ENCODE data around the gene INHA.

INHA gene

DNA sequence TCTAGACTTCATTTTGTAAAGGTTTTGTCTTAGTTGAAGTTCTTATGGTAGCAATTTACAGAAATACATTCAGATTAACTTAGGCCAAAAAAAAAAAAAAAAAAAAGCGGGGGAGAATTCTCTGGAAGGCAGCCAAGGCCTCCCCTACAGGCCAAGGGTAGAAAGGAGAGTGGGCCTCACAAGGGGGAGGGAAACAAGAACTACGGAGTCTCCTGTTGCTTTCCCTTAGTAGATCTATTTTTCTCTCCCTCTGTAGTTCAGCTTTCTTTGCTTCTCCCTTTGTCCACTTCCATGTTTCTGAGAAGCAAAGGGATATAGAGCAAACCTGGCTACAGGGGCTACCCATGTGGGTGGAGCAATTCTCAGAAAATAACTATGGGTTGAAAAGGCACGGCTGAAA, 23.1 kb downstream of the INHA start:
- DNase-seq (ENCODE audit: low spot score), result no peak
- Histone ChIP-seq H3K9ac (ENCODE audit: low read depth, low read length, poor library complexity) (no peak overlapping the region), H4K8ac (ENCODE audit: low read depth, low read length) (no peak overlapping the region), H3K4me2 (ENCODE audit: insufficient read depth, low read length, poor library complexity, severe bottlenecking) (no peak overlapping the region), H2BK15ac (ENCODE audit: low read length) (no peak overlapping the region), H3K4ac (ENCODE audit: low read length) (no peak overlapping the region), H3K23ac (ENCODE audit: low read depth, low read length, poor library complexity) (no peak overlapping the region), H2BK5ac (ENCODE audit: low read length) (no peak overlapping the region), H3K36me3 (replicated peaks in 1 of 2; ENCODE audit: control insufficient read depth in 2 of 2, insufficient read depth in 2 of 2, low read length in 2 of 2) (no peaks in the 10 kb centered on the region), H3K27ac (replicated peaks; ENCODE audit: low read length) (no peak overlapping the region), H2AK5ac (ENCODE audit: low read depth, low read length) (no peak overlapping the region), H4K91ac (ENCODE audit: low read depth, low read length, poor library complexity) (no peak overlapping the region), H2BK12ac (ENCODE audit: low read length) (no peak overlapping the region), H3K9me3 (replicated peaks in 1 of 2; ENCODE audit: control insufficient read depth in 2 of 2, insufficient read depth in 1 of 2, low read depth in 1 of 2, low read length in 2 of 2) (no peaks in the 10 kb centered on the region), H3K18ac (ENCODE audit: low read length) (no peak overlapping the region), H3K14ac (ENCODE audit: low read length) (no peak overlapping the region), H3K4me3 (ENCODE audit: low read length in 2 of 2) (no peak overlapping the region), H3K4me1 (ENCODE audit: control insufficient read depth in 2 of 2, insufficient read depth in 1 of 2, low read depth in 1 of 2, low read length in 2 of 2) (peaks cover 5 to 6% of the 10 kb centered on the region in 2 donors), H2BK120ac (ENCODE audit: low read depth, low read length) (no peak overlapping the region), H2AFZ (ENCODE audit: low read length) (peak overlapping the region; percentile 78), H3K79me1 (ENCODE audit: low read depth, low read length) (no peaks in the 10 kb centered on the region), H3K27me3 (ENCODE audit: control insufficient read depth in 3 of 3, insufficient read depth in 3 of 3, low read depth in 1 of 3, low read length in 3 of 3) (no peaks in the 10 kb centered on the region)
- no CpG with 5 or more reads among the region's 3 CpGs for WGBS, 2 donors (ENCODE audit: extremely low coverage in 2 of 2, insufficient read length in 2 of 2, insufficient replicate concordance in 1 of 2)

- Histone ChIP-seq H2BK12ac (ENCODE audit: low read length) (no peak overlapping the region), H3K14ac (ENCODE audit: low read length) (no peak overlapping the region), H3K9ac (ENCODE audit: low read depth, low read length, poor library complexity) (no peak overlapping the region), H4K8ac (ENCODE audit: low read depth, low read length) (no peak overlapping the region), H3K4me2 (ENCODE audit: insufficient read depth, low read length, poor library complexity, severe bottlenecking) (peak overlapping the region; percentile 81), H3K18ac (ENCODE audit: low read length) (peak overlapping the region; percentile 73), H2AK5ac (ENCODE audit: low read depth, low read length) (peak overlapping the region; percentile 32), H3K79me1 (ENCODE audit: low read depth, low read length) (peaks cover 1% of the 10 kb centered on the region), H2BK5ac (ENCODE audit: low read length) (peak overlapping the region; percentile 83), H2AFZ (ENCODE audit: low read length) (peak overlapping the region; percentile 97), H2BK15ac (ENCODE audit: low read length) (no peak overlapping the region), H3K23ac (ENCODE audit: low read depth, low read length, poor library complexity) (no peak overlapping the region), H3K4me1 (ENCODE audit: control insufficient read depth in 2 of 2, insufficient read depth in 1 of 2, low read depth in 1 of 2, low read length in 2 of 2) (peaks cover 5 to 6% of the 10 kb centered on the region in 2 donors), H3K36me3 (replicated peaks in 1 of 2; ENCODE audit: control insufficient read depth in 2 of 2, insufficient read depth in 2 of 2, low read length in 2 of 2) (peaks cover 0 to 5% of the 10 kb centered on the region in 2 donors), H2BK120ac (ENCODE audit: low read depth, low read length) (peak overlapping the region; percentile 74), H4K91ac (ENCODE audit: low read depth, low read length, poor library complexity) (no peak overlapping the region), H3K4ac (ENCODE audit: low read length) (no peak overlapping the region), H3K27me3 (ENCODE audit: control insufficient read depth in 3 of 3, insufficient read depth in 3 of 3, low read depth in 1 of 3, low read length in 3 of 3) (no peaks in the 10 kb centered on the region), H3K4me3 (ENCODE audit: low read length in 2 of 2) (peak overlapping the region; percentile 87), H3K27ac (replicated peaks; ENCODE audit: low read length) (peak overlapping the region; percentile 94), H3K9me3 (replicated peaks in 1 of 2; ENCODE audit: control insufficient read depth in 2 of 2, insufficient read depth in 1 of 2, low read depth in 1 of 2, low read length in 2 of 2) (no peaks in the 10 kb centered on the region)
- WGBS, 2 donors (ENCODE audit: extremely low coverage in 2 of 2, insufficient read length in 2 of 2, insufficient replicate concordance in 1 of 2), result no CpG with 5 or more reads among the region's 19 CpGs
- no peak for DNase-seq (ENCODE audit: low spot score)
Measured at GRCh38 chr2:219596954-219597551, 24.9 kb downstream of the INHA start.

DNA sequence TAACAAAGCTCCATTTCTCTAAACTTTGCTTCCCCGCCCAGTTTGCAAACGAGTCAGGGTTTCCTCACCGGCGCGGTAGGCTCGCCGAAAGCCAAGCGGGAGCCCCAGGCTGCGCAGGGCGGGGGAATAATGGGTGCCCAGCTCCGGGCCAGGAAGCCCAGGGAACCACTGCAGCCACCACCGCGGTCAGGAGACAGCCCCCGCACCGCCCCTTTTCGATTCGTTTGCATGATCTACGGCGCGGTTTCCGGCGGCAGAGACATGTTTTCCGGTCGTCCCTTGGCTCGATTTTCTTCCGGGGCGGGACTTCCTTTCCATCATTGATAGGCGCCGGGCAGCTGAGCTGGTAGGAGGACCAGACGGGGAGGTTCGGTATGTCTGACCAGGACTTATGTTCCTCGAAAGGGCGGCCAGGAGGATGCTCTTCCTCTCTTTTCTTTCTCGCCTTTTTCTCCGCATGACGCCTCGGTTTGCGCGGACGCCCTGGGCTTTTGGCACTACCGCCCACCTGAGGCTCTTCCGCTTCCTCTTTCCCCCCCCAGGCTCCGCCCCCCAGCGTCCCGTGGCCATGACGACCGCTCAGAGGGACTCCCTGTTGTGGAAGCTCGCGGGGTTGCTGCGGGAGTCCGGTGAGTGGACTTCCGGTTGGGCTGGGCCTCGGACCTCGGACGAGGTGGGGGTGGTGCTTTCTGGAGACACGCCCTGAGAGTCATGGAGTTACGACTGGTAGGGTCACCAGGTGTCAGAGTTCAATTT, 25.6 kb downstream of the INHA start, which contains the start of gene STK11IP:
STK11IP (plus strand) TSS at position 306 of the 756 bp plus-strand sequence; CDS start at position 569, 263 bp downstream.
- H2AK5ac ChIP-seq (ENCODE audit: low read depth, low read length), result peak within 1 kb of the TSS; percentile 32
- peak within 1 kb of the TSS; percentile 87 for H3K4me3 ChIP-seq (ENCODE audit: low read length in 2 of 2)
- no peak within 1 kb of the TSS for H2BK15ac ChIP-seq (ENCODE audit: low read length)
- H3K4ac ChIP-seq (ENCODE audit: low read length), result no peak within 1 kb of the TSS
- H3K36me3 ChIP-seq (replicated peaks in 1 of 2; ENCODE audit: control insufficient read depth in 2 of 2, insufficient read depth in 2 of 2, low read length in 2 of 2), result peaks cover 4 to 12% of the 10 kb centered on the region in 2 donors
- no peak within 1 kb of the TSS for H4K91ac ChIP-seq (ENCODE audit: low read depth, low read length, poor library complexity)
- peak within 1 kb of the TSS; percentile 97 for H2AFZ ChIP-seq (ENCODE audit: low read length)
- peak within 1 kb of the TSS; percentile 74 for H2BK120ac ChIP-seq (ENCODE audit: low read depth, low read length)
- H3K27ac ChIP-seq (replicated peaks; ENCODE audit: low read length), result peak within 1 kb of the TSS; percentile 94
- H3K4me2 ChIP-seq (ENCODE audit: insufficient read depth, low read length, poor library complexity, severe bottlenecking), result peak within 1 kb of the TSS; percentile 81
- DNase-seq (ENCODE audit: low spot score), result peak; percentile 94
- no peak within 1 kb of the TSS for H2BK12ac ChIP-seq (ENCODE audit: low read length)
- no CpG with 5 or more reads among the region's 57 CpGs for WGBS, 2 donors (ENCODE audit: extremely low coverage in 2 of 2, insufficient read length in 2 of 2, insufficient replicate concordance in 1 of 2)
- H3K9me3 ChIP-seq (replicated peaks in 1 of 2; ENCODE audit: control insufficient read depth in 2 of 2, insufficient read depth in 1 of 2, low read depth in 1 of 2, low read length in 2 of 2), result no peaks in the 10 kb centered on the region
- peaks cover 5 to 6% of the 10 kb centered on the region in 2 donors for H3K4me1 ChIP-seq (ENCODE audit: control insufficient read depth in 2 of 2, insufficient read depth in 1 of 2, low read depth in 1 of 2, low read length in 2 of 2)
- peak within 1 kb of the TSS; percentile 92 for H3K18ac ChIP-seq (ENCODE audit: low read length)
- peak within 1 kb of the TSS; percentile 95 for H3K23ac ChIP-seq (ENCODE audit: low read depth, low read length, poor library complexity)
- peaks cover 1% of the 10 kb centered on the region for H3K79me1 ChIP-seq (ENCODE audit: low read depth, low read length)
- H4K8ac ChIP-seq (ENCODE audit: low read depth, low read length), result peak within 1 kb of the TSS; percentile 6
- H3K14ac ChIP-seq (ENCODE audit: low read length), result peak within 1 kb of the TSS; percentile 2
- H3K27me3 ChIP-seq (ENCODE audit: control insufficient read depth in 3 of 3, insufficient read depth in 3 of 3, low read depth in 1 of 3, low read length in 3 of 3), result no peaks in the 10 kb centered on the region
- no peak within 1 kb of the TSS for H3K9ac ChIP-seq (ENCODE audit: low read depth, low read length, poor library complexity)
- H2BK5ac ChIP-seq (ENCODE audit: low read length), result peak within 1 kb of the TSS; percentile 83
